HG02798 (cell line): ENCODE results near the gene PTCRA.

Experiments used
- ATAC-seq: cut with Tn5 transposase; IDR thresholded peaks from one replicate; pipeline ENCODE4 v1.9.1; 2021; ENCODE audit warnings: mild to moderate bottlenecking; ENCODE audit not compliant: unreplicated experiment, poor library complexity

PTCRA gene

DNA sequence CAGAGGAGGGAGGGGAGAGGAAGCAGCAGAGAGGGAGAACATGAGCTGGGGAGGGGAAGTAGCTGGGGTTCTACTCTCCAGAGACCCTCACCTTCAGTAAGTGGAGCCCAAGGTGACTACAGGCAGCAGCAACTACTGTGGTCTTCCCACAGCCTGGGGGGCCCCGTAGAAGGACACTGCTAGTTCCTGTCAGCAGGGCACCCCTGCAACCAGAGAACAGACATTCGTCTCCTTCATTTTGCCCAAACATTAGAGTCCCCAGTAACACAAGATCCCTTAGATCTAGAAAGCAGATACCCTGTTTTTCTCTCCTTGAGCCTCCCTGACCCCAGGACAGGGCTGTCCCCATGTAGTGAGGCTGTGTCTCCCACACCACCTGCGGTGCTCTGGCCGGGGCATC is 52.9 kb downstream of the PTCRA start:
- ATAC-seq: no peak

DNA sequence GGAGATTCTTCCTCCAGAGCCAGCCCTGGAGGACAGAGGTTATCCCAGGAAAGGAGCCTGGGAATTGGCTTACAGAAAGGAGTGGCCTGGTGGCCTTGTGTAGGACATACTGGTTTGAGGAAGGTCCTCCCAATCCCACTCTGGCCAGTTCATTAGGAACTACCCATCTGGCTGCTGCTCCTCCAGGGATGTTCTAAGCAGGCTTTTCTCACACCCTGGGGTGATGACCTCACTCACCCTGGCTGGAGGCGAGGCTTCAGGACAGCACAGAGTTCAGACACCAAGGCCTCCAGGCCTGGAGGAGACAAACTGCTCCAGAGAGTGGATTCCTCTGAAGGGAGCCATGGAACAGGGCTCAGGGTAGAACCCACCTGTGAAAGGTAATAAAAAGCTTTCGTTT is 53.6 kb downstream of the PTCRA start:
- no peak for ATAC-seq

DNA sequence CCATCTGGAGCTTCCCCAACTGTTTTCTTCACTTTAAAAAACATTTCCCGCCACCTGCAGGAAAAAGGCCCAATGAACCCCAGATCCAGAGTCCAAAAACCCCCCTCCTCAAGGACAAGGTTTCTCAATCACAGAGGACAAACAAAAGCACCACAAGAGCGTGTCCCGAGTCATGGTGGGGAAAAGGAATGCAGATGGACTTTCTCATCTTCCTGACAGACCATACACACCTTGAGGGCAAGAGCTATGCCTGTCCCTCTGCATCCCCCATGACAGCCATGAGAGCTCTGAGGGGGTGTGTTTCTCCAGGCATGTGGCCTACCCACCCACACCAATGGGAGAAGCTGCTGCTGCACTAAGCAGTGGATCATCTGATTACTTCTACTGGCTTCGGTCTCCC is 54.1 kb downstream of the PTCRA start:
- no peak for ATAC-seq

DNA sequence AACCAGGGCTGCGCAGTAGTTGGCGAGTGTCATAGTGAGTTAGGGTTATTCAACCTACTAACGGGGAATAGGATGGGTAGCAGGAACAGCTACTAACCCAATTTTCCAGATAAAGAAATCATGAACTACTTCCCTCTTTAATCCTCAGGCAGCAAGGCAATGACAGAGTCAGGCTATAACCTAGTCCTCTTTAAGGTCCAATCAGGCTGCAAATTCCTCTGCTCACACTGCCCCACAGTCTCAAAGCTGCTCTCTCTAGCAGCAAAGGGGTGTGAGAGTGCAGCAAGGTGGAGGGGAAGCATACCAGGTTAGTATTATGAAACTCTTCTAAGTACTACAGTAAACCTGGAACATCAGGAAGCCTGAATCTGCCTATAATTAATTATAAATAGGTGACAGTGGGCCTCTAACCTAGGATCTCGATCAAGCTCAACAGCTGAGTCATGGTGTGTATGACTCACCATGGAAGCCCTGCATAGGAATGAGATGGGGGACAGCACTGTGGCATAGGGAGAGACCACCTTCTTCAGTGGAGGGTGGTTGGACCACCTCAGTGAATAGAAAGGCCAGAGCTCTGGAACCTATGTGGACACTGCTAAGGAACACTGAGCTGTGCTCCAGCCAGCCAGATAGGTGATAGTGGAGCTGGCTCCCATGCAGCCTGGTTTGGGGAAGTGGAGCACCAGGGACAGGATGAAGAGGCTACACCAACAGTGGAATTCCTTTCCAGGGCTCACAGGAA is 55.2 kb downstream of the PTCRA start:
- ATAC-seq: no peak

DNA sequence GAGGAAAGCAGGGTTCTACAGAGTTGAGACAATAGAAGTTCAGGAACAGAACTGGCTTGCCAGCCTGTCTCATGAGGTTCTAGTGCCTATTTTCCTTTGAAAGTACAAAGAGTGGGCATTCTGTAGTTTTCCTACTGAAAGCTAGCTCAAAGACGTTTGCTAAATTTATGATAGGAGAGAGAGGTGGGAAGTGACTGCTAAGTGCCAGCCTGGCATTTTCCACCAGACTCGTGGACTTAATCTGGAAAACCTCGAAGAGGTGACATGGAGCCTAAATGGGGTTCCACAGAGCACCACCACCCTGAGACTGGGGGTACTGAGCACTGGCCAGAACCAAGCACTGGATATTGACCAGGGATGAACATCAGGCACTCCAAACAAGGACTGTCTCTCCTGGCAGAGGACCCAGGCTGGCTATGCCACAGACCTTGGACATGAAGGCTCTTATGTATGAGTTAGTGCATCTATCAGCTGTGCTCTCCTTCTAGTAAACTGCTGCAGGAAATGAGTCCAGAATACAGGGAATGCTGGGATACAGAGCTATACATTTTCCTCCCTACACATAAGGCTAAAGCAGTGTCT is 56.0 kb downstream of the PTCRA start:
- ATAC-seq: no peak

DNA sequence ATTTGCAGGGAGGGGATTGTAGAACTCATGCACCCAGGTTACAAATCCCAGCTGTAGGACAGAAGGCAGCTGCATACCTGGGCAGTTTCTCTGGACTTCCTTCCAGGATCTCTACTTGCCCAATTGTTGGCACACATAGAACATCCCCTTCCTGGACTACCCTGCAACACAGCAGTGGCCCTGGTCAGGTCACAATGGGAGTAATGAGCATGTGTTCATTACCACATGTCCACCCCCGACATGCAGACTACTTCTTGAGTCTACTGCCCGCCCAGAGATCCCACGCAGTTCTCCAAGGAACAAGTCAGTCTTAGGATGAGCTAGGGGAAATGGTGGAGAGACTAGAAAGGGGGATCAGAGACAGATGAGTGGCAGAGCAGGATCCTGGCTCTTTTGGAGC is 58.1 kb downstream of the PTCRA start:
- ATAC-seq: no peak

DNA sequence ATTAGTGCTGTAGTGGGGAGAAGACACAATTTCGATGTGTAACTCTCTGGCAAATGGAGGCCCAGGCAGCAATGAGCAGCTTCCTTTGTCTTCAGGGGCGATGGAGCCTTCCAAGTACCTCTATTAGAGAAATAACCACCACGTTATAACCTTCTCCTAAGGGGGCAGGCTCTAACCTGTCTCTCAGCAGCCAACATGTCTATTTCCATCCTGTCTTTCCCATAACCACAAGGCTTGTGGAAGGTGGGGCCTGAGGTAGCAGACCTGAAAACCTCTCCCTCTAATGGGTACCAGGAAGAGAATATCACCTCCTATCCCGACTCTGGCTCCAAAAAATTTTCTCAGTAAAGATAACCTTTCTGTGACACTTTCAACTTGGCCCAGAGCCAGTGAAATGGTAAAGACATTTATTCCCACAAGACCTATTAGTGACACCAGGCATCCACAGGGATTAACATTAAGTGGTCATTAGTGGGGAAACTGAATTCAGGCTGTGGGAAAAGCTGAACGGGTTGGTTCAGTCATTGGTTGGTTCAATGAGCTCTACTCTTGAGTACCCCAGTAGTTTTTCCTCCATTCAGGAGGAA is 59.2 kb downstream of the PTCRA start:
- ATAC-seq: no peak
